ENCODE measurements around the gene ZBED6. TPM values are rescaled to one million over a fixed set of nuclear protein-coding genes. Genes with fewer than 3 reads are reported as not detected.
"Not testable (repeated sequence)": the region's sequence is repeated elsewhere in the genome, so short reads cannot be mapped to it uniquely, and the experiment has no call there.

Gene ZBED6
- total RNA-seq (2021; fragmentation: NEBNext Ultra II Directional; extraction: Animal tissue kit (Norgen Biotek cat#: 25700)), result 10 to 100 TPM; 25.9 to 35.2 (median 30.5) TPM
- long read RNA-seq, full-length matches to known transcripts, result 3 of 4 reads
- long read RNA-seq, partial matches to known transcripts, result 0 of 4 reads
- long read RNA-seq, other reads (novel, unspliced or antisense), result 1 of 4 reads

DNA sequence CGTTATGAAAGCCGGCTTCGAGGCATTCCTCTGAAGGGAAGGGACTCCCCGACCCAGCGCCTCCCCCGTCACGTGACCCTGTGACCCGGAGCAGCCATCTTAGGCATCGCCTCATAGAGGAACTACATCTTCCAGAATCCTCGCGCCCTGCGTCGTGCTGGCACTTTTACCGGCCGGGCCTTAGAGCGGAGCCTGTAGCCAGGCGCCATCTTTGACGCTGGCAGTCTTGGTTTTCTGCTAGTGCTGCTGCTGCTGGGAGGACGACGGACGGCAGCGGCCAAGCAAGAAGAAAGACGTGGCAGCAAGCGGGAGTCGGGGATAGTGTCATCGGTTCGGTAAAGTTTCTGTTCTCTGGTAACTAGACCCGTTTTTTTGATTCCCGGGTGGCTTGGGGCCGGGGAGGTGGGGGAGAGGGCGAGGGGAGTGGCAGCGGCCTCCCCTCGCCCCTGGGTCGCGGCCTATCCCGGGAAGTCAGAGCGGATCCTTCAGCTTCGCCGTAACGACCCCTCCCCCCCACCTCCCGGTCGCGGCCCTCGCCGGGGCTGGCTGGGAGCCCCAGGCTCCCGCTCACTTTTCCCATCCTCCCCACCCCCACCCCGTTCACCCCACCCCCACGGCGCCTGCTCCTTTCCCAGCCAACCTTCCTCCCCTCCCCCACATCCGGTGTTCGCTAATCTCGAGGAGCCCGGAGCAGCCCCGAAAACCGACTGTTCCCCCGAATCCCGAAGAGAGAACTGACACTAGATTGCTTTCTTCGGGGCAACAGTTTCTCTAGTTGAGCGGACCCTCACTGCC is at the start of gene ZBED6, which contains the start of gene ZC3H11A:
TSS of gene ZBED6 (plus strand) at position 183 of the 795 bp plus-strand sequence. CDS start 1,900 bp downstream, outside the sequence.
TSS of gene ZC3H11A (plus strand) at position 183 of the 795 bp plus-strand sequence. CDS start 21,448 bp downstream, outside the sequence.
- no peaks in the 10 kb centered on the region for H3K9me3 Mint-ChIP-seq
- peak; percentile 99 for DNase-seq
- TF ChIP-seq, protein P1, sequence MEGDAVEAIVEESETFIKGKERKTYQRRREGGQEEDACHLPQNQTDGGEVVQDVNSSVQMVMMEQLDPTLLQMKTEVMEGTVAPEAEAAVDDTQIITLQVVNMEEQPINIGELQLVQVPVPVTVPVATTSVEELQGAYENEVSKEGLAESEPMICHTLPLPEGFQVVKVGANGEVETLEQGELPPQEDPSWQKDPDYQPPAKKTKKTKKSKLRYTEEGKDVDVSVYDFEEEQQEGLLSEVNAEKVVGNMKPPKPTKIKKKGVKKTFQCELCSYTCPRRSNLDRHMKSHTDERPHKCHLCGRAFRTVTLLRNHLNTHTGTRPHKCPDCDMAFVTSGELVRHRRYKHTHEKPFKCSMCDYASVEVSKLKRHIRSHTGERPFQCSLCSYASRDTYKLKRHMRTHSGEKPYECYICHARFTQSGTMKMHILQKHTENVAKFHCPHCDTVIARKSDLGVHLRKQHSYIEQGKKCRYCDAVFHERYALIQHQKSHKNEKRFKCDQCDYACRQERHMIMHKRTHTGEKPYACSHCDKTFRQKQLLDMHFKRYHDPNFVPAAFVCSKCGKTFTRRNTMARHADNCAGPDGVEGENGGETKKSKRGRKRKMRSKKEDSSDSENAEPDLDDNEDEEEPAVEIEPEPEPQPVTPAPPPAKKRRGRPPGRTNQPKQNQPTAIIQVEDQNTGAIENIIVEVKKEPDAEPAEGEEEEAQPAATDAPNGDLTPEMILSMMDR (IDR thresholded peaks at IDR 0.05), result no peak
- peaks cover 44% of the 10 kb centered on the region for H3K36me3 Mint-ChIP-seq (ENCODE audit: low read depth)
- H3K27ac Mint-ChIP-seq, result peak within 1 kb of the TSS; percentile 96
- peak within 1 kb of the TSS; percentile 94 for H3K4me3 Mint-ChIP-seq
- H3K27me3 Mint-ChIP-seq (ENCODE audit: insufficient read depth), result peaks cover 7% of the 10 kb centered on the region; the same call in 1 of the 2 replicates
- peaks cover 46% of the 10 kb centered on the region for H3K4me1 Mint-ChIP-seq (ENCODE audit: low read depth)

GRCh38 chr1:203746281-203746680 is 49.1 kb upstream of the ZBED6 start:
- no peak for DNase-seq
- TF ChIP-seq, protein P1 (IDR thresholded peaks at IDR 0.05), result no peak
- peaks cover 31% of the 10 kb centered on the region for H3K36me3 Mint-ChIP-seq (ENCODE audit: low read depth)
- H3K4me3 Mint-ChIP-seq, result no peak overlapping the region; the same call in 1 of the 2 replicates
- peaks cover 14% of the 10 kb centered on the region for H3K27me3 Mint-ChIP-seq (ENCODE audit: insufficient read depth)
- H3K27ac Mint-ChIP-seq, result no peak overlapping the region
- H3K4me1 Mint-ChIP-seq (ENCODE audit: low read depth), result peaks cover 27% of the 10 kb centered on the region
- no peaks in the 10 kb centered on the region; the same call in 1 of the 2 replicates for H3K9me3 Mint-ChIP-seq

DNA sequence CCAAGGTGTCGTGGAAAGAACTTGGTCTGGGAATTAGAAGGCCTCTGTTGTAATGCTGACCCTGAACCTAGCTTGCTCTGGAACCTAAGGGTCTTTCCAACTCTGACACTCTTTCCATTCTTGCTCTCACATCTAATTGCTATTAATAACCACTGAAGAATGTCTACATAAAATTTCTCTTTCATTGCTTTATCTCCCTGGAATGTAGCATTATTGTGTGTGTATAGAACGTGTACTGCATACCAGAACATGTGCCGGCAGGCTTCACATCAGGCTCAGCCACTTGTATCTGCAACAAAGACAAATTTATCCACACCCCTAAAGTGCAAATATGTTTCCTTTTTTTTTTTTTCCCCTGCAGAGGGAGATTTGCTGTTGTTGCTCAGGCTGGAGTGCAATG is 44.4 kb upstream of the ZBED6 start:
- peaks cover 15% of the 10 kb centered on the region for H3K4me1 Mint-ChIP-seq (ENCODE audit: low read depth)
- no peaks in the 10 kb centered on the region; the same call in 1 of the 2 replicates for H3K27me3 Mint-ChIP-seq (ENCODE audit: insufficient read depth)
- no peak overlapping the region for H3K4me3 Mint-ChIP-seq
- H3K9me3 Mint-ChIP-seq, result no peaks in the 10 kb centered on the region; the same call in 1 of the 2 replicates
- peak; percentile 72 for DNase-seq
- no peak overlapping the region for H3K27ac Mint-ChIP-seq
- H3K36me3 Mint-ChIP-seq (ENCODE audit: low read depth), result no peaks in the 10 kb centered on the region
- TF ChIP-seq, protein P1 (IDR thresholded peaks at IDR 0.05), result peak; percentile 29

DNA sequence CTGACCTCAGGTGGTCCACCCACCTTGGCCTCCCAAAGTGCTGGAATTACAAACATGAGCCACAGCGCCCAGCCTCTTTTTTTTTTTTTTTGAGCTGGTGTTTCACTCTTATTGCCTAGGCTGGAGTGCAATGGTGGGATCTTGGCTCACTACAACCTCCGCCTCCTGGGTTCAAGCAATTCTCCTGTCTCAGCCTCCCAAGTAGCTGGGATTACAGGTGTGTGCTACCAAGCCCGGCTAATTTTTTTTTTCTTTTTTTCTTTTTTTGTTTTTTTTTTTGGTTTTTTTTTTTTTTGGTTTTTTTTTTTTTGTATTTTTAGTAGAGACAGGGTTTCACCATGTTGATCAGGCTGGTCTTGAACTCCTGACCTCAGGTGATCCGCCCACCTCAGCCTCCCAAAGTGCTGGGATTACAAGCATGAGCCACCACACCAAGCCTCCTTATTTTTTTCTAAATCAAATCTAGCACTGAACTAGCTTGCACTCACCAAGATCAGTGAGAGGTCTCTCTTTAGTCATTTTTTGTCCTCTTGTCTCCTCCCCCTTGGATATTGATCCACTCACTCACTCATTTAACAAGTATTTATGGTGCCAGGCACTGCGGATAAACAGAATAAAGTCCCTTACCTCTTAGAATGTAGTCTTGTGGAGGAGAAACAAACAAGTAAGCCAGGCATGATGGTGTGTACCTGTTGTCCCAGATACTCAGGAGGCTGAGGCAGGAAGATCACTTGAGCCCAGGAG is 43.6 kb upstream of the ZBED6 start:
- H3K4me3 Mint-ChIP-seq; DNase-seq; H3K36me3 Mint-ChIP-seq (ENCODE audit: low read depth): not testable (repeated sequence)

DNA sequence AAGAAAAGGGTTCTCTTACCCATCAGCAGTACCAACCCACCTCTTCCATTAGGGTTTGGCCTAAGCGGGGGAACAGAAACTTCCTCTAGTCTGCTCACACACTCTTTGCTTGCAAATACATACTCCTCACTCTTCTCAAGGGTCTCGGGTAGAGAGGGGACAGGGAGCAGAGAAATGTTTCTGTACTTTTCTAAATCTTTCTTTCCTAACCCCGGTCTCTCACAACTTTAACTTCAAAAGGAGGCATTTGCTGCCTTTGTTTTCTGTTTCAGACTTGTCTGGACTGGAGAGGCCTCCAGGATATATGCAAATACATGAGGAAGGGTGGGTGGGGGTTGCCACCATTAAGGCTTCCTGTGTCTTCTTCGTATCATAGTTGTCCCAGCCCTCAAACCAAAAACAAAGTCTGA is 41.0 kb upstream of the ZBED6 start:
- Mint-ChIP-seq H3K27ac (no peak overlapping the region), H3K9me3 (no peaks in the 10 kb centered on the region), H3K4me1 (ENCODE audit: low read depth) (peaks cover 25% of the 10 kb centered on the region), H3K4me3 (no peak overlapping the region), H3K27me3 (ENCODE audit: insufficient read depth) (no peaks in the 10 kb centered on the region; the same call in 1 of the 2 replicates), H3K36me3 (ENCODE audit: low read depth) (no peaks in the 10 kb centered on the region)
- no peak for DNase-seq
- TF ChIP-seq, protein P1 (IDR thresholded peaks at IDR 0.05), result no peak

More for the DNA sequence above, 43.6 kb upstream of the ZBED6 start:
- H3K27ac Mint-ChIP-seq; H3K9me3 Mint-ChIP-seq; H3K27me3 Mint-ChIP-seq (ENCODE audit: insufficient read depth): not testable (repeated sequence)
- H3K4me1 Mint-ChIP-seq (ENCODE audit: low read depth), result peaks cover 23% of the 10 kb centered on the region
